D721Med (cell line): ENCODE results near the gene GIPC1.

Experiments
- DNase-seq: peaks from one replicate; pipeline ENCODE4 v3.0.0; 2011; ENCODE audit warnings: low spot score; ENCODE audit not compliant: insufficient read length
- FAIRE-seq: peaks from 2 replicates; lab custom pipeline; 2011; peaks lifted over from hg19 to GRCh38; lab: Jason Lieb, UNC
- CTCF ChIP-seq: IDR thresholded peaks from 2 replicates; pipeline ENCODE4 v1.5.1; 2012; ENCODE audit warnings: mild to moderate bottlenecking, control low read depth; ENCODE audit not compliant: insufficient read depth; ENCODE audit errors: missing control alignments

Gene GIPC1

GRCh38 chr19:14540741-14541525 lies 45.0 kb upstream of the GIPC1 start:
- no peak for FAIRE-seq
- no peak for TF ChIP-seq CTCF
- DNase-seq = no peak

- no peak for DNase-seq
- FAIRE-seq = no peak
- no peak for TF ChIP-seq CTCF
These were observed 41.2 kb upstream of the GIPC1 start for GRCh38 chr19:14536926-14537692.

GRCh38 chr19:14533450-14533849 lies 37.5 kb upstream of the GIPC1 start:
- DNase-seq (no peak), FAIRE-seq (no peak)
- TF ChIP-seq CTCF = no peak

GRCh38 chr19:14530506-14530905 lies 34.6 kb upstream of the GIPC1 start:
- FAIRE-seq (no peak), DNase-seq (no peak)
- TF ChIP-seq CTCF = no peak

GRCh38 chr19:14530005-14530348 lies 34.0 kb upstream of the GIPC1 start:
- DNase-seq = no peak
- no peak for TF ChIP-seq CTCF

GRCh38 chr19:14529254-14530004 lies 33.5 kb upstream of the GIPC1 start, which contains the start of gene TECR:
TSS of gene TECR (plus strand) at chr19:14529594. CDS start at chr19:14529697, 103 bp downstream.
- TF ChIP-seq CTCF = no peak
- FAIRE-seq (no peak), DNase-seq (peak; percentile 73)

More at GRCh38 chr19:14530005-14530348, 34.0 kb upstream of the GIPC1 start:
- no peak for FAIRE-seq
